ENCODE measurements around the gene SLC25A43.

GRCh38 chrX:119393144-119393543, 6.0 kb upstream of the SLC25A43 start:
- TF ChIP-seq, protein P1, sequence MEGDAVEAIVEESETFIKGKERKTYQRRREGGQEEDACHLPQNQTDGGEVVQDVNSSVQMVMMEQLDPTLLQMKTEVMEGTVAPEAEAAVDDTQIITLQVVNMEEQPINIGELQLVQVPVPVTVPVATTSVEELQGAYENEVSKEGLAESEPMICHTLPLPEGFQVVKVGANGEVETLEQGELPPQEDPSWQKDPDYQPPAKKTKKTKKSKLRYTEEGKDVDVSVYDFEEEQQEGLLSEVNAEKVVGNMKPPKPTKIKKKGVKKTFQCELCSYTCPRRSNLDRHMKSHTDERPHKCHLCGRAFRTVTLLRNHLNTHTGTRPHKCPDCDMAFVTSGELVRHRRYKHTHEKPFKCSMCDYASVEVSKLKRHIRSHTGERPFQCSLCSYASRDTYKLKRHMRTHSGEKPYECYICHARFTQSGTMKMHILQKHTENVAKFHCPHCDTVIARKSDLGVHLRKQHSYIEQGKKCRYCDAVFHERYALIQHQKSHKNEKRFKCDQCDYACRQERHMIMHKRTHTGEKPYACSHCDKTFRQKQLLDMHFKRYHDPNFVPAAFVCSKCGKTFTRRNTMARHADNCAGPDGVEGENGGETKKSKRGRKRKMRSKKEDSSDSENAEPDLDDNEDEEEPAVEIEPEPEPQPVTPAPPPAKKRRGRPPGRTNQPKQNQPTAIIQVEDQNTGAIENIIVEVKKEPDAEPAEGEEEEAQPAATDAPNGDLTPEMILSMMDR (conservative IDR thresholded peaks at IDR 0.05) = no peak
- TF ChIP-seq EZH2 (IDR thresholded peaks at IDR 0.05; ENCODE audit: low read depth) = no peak
